Gastroesophageal sphincter (tissue), 4 donors: Measurements from ENCODE around the gene UBE2O. TPM values are rescaled to one million over a fixed set of nuclear protein-coding genes. Genes with fewer than 3 reads are reported as not detected.

Source experiments
- ATAC-seq: fragments of 150-250 bp; one replicate; pipeline ENCODE4 v1.9.1; 2016; ENCODE audit warnings: mild to moderate bottlenecking, moderate library complexity
- H3K27ac ChIP-seq, 4 donors: fragments of 200-600 bp; sonication (generic) in 3 of 4; 1 replicate in 3 of 4; 2 replicates in 1 of 4; pipeline ENCODE4 v1.5.1; 2016 to 2019
- H3K27me3 ChIP-seq: fragments of 200-600 bp; sonication (generic); one replicate; pipeline ENCODE4 v1.5.1; 2019
- H3K36me3 ChIP-seq, 2 donors: fragments of 200-600 bp; sonication (generic); one replicate each; pipeline ENCODE4 v1.5.1; 2019; ENCODE audit warnings: control low read depth in 1 of 2
- H3K4me1 ChIP-seq, 3 donors: fragments of 200-600 bp; sonication (generic); 1 replicate in 2 of 3; 2 replicates in 1 of 3; pipeline ENCODE4 v1.5.1; 2016 to 2019; ENCODE audit warnings: control low read depth in 2 of 3
- H3K4me3 ChIP-seq, 2 donors: fragments of 200-600 bp; sonication (generic); one replicate each; pipeline ENCODE4 v1.5.1; 2019; ENCODE audit warnings: mild to moderate bottlenecking in 1 of 2, moderate library complexity in 1 of 2
- H3K9me3 ChIP-seq, 3 donors: fragments of 200-600 bp; sonication (generic); one replicate each; pipeline ENCODE4 v1.5.1; 2017 to 2019; ENCODE audit warnings: control low read depth in 2 of 3
- EP300 ChIP-seq: sonication (generic); formaldehyde crosslinking; IDR thresholded peaks from one replicate; pipeline ENCODE4 v1.6.1; 2017; ENCODE audit warnings: antibody characterized with exemption, mild to moderate bottlenecking
- POLR2A ChIP-seq, 2 donors: fragments of 450-650 bp; IDR thresholded peaks; one replicate each; pipeline ENCODE4 v1.6.1; 2017; ENCODE audit warnings: antibody characterized with exemption in 2 of 2, mild to moderate bottlenecking in 2 of 2, moderate library complexity in 1 of 2
- POLR2AphosphoS5 ChIP-seq: sonication (generic); formaldehyde crosslinking; IDR thresholded peaks from one replicate; pipeline ENCODE4 v1.6.1; 2017; ENCODE audit warnings: antibody characterized with exemption
- WGBS, 2 donors: methylation state at CpG; one replicate each; pipeline ENCODE4 v1.1.5; 2018; ENCODE audit warnings: low coverage in 1 of 2; 5-methylcytosine and 5-hydroxymethylcytosine counted together
- total RNA-seq, 4 donors: library from RNA; depleted of rRNA; stranded (reverse); fragments of >200 nt; gene quantifications; one replicate each; pipeline ENCODE4 v1.1.0, GENCODE V29; 2016
- TF ChIP-seq, protein P1 (sequence below), 4 experiments: fragments of 200-600 bp in 2 of 4; fragments of 450-650 bp in 2 of 4; sonication (generic) in 1 of 4; IDR thresholded peaks; one replicate each; pipeline ENCODE4 v1.5.1; 2017 to 2019; ENCODE audit warnings: antibody characterized with exemption in 4 of 4, mild to moderate bottlenecking in 2 of 4, moderate library complexity in 2 of 4

Gene UBE2O
- total RNA-seq, 4 donors from 2014 or later = 13.0 to 19.8 (median 15.2) TPM

DNA sequence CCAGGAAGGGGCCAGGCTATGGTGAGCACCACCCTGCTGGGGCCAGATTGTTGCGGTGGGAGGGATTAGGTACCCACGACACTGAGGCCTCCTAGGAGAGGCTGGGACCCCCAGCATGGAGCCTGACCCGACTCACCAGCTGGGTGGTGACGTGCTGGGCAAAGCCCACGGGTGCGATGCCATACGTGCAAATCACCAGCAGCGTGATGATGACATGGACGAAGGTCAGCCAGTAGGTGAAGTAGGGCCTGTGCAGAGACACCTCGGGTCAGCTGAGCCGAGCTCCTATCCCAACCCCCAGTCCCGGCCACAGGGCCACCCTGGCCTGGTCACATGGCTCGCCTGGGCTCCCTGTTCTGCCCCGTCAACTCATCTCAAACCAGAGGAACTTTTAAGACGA is 21.9 kb upstream of the UBE2O start:
- Histone ChIP-seq H3K4me3 (no peak overlapping the region), H3K27me3 (no peaks in the 10 kb centered on the region), H3K27ac (no peak overlapping the region), H3K36me3 (peaks cover 0 to 57% of the 10 kb centered on the region in 2 donors), H3K9me3 (no peaks in the 10 kb centered on the region), H3K4me1 (no peaks in the 10 kb centered on the region)
- TF ChIP-seq EP300 = no peak
- TF ChIP-seq, protein P1, sequence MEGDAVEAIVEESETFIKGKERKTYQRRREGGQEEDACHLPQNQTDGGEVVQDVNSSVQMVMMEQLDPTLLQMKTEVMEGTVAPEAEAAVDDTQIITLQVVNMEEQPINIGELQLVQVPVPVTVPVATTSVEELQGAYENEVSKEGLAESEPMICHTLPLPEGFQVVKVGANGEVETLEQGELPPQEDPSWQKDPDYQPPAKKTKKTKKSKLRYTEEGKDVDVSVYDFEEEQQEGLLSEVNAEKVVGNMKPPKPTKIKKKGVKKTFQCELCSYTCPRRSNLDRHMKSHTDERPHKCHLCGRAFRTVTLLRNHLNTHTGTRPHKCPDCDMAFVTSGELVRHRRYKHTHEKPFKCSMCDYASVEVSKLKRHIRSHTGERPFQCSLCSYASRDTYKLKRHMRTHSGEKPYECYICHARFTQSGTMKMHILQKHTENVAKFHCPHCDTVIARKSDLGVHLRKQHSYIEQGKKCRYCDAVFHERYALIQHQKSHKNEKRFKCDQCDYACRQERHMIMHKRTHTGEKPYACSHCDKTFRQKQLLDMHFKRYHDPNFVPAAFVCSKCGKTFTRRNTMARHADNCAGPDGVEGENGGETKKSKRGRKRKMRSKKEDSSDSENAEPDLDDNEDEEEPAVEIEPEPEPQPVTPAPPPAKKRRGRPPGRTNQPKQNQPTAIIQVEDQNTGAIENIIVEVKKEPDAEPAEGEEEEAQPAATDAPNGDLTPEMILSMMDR (IDR thresholded peaks at IDR 0.05) = no peak
- ATAC-seq = no peak
- 95% methylated on average over 5 of the region's 15 CpGs; no CpG with 5 or more reads in 1 of the 2 donors for WGBS, 2 donors

DNA sequence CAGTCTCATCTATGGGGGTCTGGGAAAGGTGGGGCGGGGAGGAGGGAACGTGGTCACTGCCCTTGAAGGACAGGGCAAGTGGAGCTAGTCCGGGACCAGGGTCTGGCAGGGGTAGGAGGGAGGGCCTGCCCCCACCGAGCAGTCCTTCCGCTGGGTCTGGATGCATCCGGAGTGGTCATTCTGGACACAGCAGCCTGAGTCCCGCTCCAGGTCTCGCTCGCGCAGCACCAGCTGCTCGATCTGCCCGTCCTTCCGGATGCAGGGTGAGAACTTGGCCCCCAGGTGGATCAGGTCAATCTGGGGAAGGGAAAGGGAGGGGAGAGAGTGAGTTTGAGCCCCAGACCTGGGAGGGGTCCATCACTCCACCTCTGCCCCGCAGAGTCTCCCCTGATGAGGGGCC is 21.3 kb upstream of the UBE2O start:
- no peaks in the 10 kb centered on the region for H3K4me1 ChIP-seq
- peaks cover 0 to 52% of the 10 kb centered on the region in 2 donors for H3K36me3 ChIP-seq
- no peak for ATAC-seq

DNA sequence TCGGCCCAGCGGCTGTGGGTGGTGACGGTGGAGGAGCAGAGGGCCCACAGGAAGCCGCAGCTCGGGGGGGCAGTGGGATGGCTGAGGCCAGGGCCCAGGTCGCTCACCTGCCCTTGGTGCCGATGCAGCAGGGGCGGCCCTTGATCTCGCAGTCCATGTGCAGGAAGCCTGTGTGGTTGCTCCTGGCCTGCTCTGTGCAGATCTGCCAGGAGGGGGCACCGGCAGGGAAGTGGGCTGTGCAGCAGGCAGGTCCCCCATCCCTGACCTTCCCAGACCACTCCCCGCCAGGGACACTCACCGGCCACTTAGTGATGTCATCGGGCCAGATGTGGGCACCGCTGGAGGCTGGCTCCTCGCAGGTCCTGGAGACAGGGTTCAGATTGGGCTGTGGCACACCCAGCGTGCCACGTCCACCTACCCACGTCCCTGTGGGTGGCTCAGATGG is 20.6 kb upstream of the UBE2O start:
- Histone ChIP-seq H3K4me1 (no peaks in the 10 kb centered on the region), H3K27ac (no peak overlapping the region), H3K27me3 (no peaks in the 10 kb centered on the region), H3K4me3 (no peak overlapping the region), H3K9me3 (no peaks in the 10 kb centered on the region), H3K36me3 (peaks cover 0 to 45% of the 10 kb centered on the region in 2 donors)
- no peak for ATAC-seq
- no peak for TF ChIP-seq POLR2AphosphoS5
- no peak for TF ChIP-seq POLR2A (IDR thresholded peaks at IDR 0.05)
- TF ChIP-seq EP300 = no peak
- TF ChIP-seq, protein P1 (IDR thresholded peaks at IDR 0.05) = no peak
- WGBS, 2 donors = 40% methylated on average over 1 of the region's 18 CpGs; no CpG with 5 or more reads in 1 of the 2 donors

More for the DNA sequence above, 21.3 kb upstream of the UBE2O start:
- no peak overlapping the region for H3K27ac ChIP-seq
- H3K4me3 ChIP-seq = no peak overlapping the region
- no peaks in the 10 kb centered on the region for H3K9me3 ChIP-seq
- no CpG with 5 or more reads among the region's 14 CpGs for WGBS, 2 donors
- no peak for TF ChIP-seq POLR2A (IDR thresholded peaks at IDR 0.05)
- no peak for TF ChIP-seq EP300
- no peak for TF ChIP-seq POLR2AphosphoS5
- TF ChIP-seq, protein P1 (IDR thresholded peaks at IDR 0.05) = no peak
- no peaks in the 10 kb centered on the region for H3K27me3 ChIP-seq

DNA sequence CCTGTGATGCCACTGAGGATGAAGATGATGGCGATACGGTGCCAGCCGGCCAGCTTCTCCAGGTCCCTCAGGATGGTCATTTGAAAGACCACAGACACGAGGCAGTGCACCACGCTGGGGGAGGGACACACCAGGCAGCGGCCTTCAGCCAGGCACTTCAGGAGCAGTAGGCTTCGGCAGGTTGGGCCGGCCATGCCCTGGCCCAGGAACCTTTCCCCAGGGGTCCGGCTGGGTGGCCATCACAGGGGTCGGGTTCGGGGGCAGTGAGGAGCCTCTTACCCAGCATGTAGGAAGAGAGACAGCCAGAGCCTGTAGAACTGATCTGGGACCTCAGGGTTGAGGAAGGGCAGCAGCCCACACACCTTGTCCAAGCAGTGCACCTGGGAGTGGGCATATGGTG is 19.8 kb upstream of the UBE2O start:
- TF ChIP-seq, protein P1 (IDR thresholded peaks at IDR 0.05) = no peak
- no peak for TF ChIP-seq EP300
- TF ChIP-seq POLR2AphosphoS5 = no peak
- no peak for TF ChIP-seq POLR2A (IDR thresholded peaks at IDR 0.05)
- no peaks in the 10 kb centered on the region for H3K27me3 ChIP-seq
- peaks cover 0 to 40% of the 10 kb centered on the region in 2 donors for H3K36me3 ChIP-seq
- no peak overlapping the region for H3K4me3 ChIP-seq
- no peak for ATAC-seq
- no peak overlapping the region for H3K27ac ChIP-seq
- H3K4me1 ChIP-seq = no peaks in the 10 kb centered on the region
- WGBS, 2 donors = 92% methylated on average over 5 of the region's 11 CpGs; no CpG with 5 or more reads in 1 of the 2 donors
- no peaks in the 10 kb centered on the region for H3K9me3 ChIP-seq

DNA sequence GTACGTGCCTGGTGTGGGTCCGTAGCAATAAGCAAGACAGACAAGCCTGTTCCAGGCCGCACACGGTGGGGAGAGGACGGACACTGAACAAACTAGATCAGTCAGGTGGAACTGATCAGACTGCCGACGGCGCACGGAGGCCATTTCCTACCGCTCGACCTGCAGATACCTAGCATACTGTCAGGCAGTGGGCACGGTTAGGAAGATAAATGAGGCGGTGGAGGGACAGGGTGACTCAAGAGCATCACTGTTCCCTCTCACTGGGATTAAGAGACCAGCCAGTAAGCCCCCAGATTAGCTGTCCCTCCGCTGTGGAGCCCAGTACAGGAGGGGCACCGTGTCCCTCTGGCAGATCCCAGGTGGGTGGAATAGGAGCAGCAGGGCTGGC is 19.3 kb upstream of the UBE2O start:
- no peak for ATAC-seq
- WGBS, 2 donors = 85 to 100% methylated on average over 1 to 7 of the region's 15 CpGs

More for the DNA sequence above, 19.3 kb upstream of the UBE2O start:
- H3K27ac ChIP-seq = no peak overlapping the region
- no peaks in the 10 kb centered on the region for H3K27me3 ChIP-seq
- no peak overlapping the region for H3K4me3 ChIP-seq
- H3K36me3 ChIP-seq = peaks cover 0 to 40% of the 10 kb centered on the region in 2 donors
- no peaks in the 10 kb centered on the region for H3K4me1 ChIP-seq
- H3K9me3 ChIP-seq = no peaks in the 10 kb centered on the region
- no peak for TF ChIP-seq POLR2A (IDR thresholded peaks at IDR 0.05)
- no peak for TF ChIP-seq EP300
- TF ChIP-seq, protein P1 (IDR thresholded peaks at IDR 0.05) = no peak
- TF ChIP-seq POLR2AphosphoS5 = no peak
